ENCODE results near the gene MXRA8. TPM values are rescaled to one million over a fixed set of nuclear protein-coding genes. Genes with fewer than 3 reads are reported as not detected.
"Not testable (repeated sequence)": the region's sequence is repeated elsewhere in the genome, so short reads cannot be mapped to it uniquely, and the experiment has no call there.

The MXRA8 gene
- total RNA-seq, 1 donor from 2014 or later, result 106 TPM

DNA sequence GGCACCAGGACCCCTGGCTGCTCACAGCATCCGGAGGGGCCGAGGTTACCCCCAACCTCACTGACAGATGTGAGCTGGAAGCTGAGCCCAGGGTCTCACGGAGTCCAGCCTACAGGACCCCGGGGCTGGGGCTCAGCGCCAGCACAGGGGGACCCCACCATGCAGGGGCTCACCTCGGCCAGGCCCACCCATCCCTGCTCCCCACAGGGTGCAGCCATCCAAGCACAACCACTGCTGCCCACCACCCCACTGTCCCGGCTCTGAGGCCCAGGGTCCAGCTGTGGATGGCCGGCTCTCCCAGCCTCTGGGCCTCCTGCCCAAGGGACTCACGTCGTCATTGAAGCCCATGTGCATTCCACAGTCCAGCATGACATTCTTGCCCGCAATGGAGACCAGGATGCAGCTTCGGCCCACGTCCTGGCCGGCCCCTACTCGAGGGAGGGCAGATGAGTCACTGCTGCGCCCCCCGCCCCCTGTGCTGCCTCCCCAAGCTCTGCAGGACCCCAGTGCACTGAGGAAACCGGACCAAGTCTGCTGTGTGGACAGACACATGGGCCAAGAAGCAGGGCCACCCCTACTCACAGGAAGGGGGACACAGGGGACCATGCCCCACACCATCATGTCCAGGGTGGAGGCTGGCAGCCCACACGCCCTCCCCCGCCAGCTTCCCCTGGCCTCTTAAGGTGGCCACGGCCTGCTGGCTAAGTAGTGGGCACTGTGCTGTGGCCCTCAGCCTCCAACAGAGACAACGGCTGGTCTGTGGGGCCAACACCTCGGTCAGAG, 37.5 kb downstream of the MXRA8 start:
- no peaks in the 10 kb centered on the region for H3K27me3 ChIP-seq (ENCODE audit: control insufficient read depth, insufficient read depth, low read length)
- TF ChIP-seq, protein P1, sequence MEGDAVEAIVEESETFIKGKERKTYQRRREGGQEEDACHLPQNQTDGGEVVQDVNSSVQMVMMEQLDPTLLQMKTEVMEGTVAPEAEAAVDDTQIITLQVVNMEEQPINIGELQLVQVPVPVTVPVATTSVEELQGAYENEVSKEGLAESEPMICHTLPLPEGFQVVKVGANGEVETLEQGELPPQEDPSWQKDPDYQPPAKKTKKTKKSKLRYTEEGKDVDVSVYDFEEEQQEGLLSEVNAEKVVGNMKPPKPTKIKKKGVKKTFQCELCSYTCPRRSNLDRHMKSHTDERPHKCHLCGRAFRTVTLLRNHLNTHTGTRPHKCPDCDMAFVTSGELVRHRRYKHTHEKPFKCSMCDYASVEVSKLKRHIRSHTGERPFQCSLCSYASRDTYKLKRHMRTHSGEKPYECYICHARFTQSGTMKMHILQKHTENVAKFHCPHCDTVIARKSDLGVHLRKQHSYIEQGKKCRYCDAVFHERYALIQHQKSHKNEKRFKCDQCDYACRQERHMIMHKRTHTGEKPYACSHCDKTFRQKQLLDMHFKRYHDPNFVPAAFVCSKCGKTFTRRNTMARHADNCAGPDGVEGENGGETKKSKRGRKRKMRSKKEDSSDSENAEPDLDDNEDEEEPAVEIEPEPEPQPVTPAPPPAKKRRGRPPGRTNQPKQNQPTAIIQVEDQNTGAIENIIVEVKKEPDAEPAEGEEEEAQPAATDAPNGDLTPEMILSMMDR (IDR thresholded peaks at IDR 0.05; ENCODE audit: insufficient read depth, low read length, poor library complexity, severe bottlenecking), result no peak
- H3K36me3 ChIP-seq (ENCODE audit: control insufficient read depth, insufficient read depth, low read length), result peaks cover 2% of the 10 kb centered on the region
- no peak for DNase-seq (ENCODE audit: low read depth)
- H3K4me3 ChIP-seq (ENCODE audit: low read depth, low read length), result no peak overlapping the region

DNA sequence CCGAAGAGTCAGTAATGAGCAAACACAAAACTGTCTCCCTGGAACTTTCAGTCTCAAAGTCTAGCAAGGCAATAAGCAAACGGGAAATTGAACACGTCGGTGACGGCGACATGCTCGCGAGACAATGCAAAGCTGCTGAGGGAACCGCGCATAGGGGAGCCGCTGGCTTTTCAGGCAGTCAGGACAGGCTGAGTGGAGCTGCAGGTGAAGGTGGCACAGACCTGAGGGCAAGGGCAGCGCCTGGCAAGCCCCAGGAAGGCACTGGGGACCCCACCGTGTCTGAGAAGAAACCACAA, 38.8 kb downstream of the MXRA8 start:
- peaks cover 2% of the 10 kb centered on the region for H3K36me3 ChIP-seq (ENCODE audit: control insufficient read depth, insufficient read depth, low read length)
- no peaks in the 10 kb centered on the region for H3K27me3 ChIP-seq (ENCODE audit: control insufficient read depth, insufficient read depth, low read length)
- TF ChIP-seq, protein P1 (IDR thresholded peaks at IDR 0.05; ENCODE audit: insufficient read depth, low read length, poor library complexity, severe bottlenecking), result no peak
- H3K4me3 ChIP-seq (ENCODE audit: low read depth, low read length), result no peak overlapping the region
- no peak for DNase-seq (ENCODE audit: low read depth)

DNA sequence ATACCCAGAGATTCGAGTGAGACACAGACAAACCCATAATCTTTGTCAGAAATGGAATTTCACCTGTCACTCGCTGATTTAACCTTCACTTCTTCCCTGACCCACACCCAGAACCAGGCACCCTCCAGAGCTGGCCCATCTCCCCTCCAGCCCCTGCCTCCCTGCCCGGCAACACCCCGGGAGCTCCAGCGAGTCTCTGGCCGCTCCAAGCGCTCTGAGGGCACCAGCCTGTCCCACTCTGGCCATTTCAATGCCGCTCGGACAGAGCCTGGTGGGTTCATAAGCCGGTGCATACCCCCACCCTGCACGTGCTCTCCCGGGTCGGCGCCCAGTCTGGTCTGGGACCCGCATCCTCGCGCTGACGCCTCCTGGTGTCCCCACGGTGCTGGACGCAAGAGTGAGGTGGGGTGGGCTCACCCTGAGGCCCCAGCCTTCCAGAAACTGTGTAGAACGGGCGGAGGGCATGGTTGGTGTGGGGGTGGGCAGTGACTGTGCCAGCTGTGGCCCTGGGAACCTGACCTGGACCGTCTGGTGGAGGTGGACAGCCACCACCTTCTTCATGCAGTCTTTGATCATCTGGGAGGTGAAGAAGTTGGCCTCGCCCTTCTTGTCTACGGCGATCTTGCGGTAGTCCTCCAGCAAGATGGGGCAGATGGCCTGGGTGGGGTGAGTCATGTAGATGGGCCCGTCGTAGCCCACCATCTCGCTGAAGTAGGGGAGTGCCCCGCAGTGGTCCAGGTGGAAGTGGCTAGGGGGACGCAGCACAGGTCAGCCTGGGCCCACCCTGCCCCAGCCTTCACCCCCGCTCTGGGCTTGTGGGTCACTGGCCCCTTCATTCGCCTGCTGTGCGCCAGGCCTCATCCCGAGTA, 39.3 kb downstream of the MXRA8 start:
- Histone ChIP-seq H3K4me3 (ENCODE audit: low read depth, low read length) (no peak overlapping the region), H3K27me3 (ENCODE audit: control insufficient read depth, insufficient read depth, low read length) (no peaks in the 10 kb centered on the region), H3K36me3 (ENCODE audit: control insufficient read depth, insufficient read depth, low read length) (peaks cover 2% of the 10 kb centered on the region)
- TF ChIP-seq, protein P1 (IDR thresholded peaks at IDR 0.05; ENCODE audit: insufficient read depth, low read length, poor library complexity, severe bottlenecking), result no peak
- DNase-seq (ENCODE audit: low read depth), result no peak

- no peak overlapping the region for H3K4me3 ChIP-seq (ENCODE audit: low read depth, low read length)
- no peaks in the 10 kb centered on the region for H3K27me3 ChIP-seq (ENCODE audit: control insufficient read depth, insufficient read depth, low read length)
- peaks cover 2% of the 10 kb centered on the region for H3K36me3 ChIP-seq (ENCODE audit: control insufficient read depth, insufficient read depth, low read length)
- TF ChIP-seq, protein P1 (IDR thresholded peaks at IDR 0.05; ENCODE audit: insufficient read depth, low read length, poor library complexity, severe bottlenecking), result no peak
- DNase-seq (ENCODE audit: low read depth), result peak; percentile 77
Measured at GRCh38 chr1:1318131-1318652, 40.2 kb downstream of the MXRA8 start.

DNA sequence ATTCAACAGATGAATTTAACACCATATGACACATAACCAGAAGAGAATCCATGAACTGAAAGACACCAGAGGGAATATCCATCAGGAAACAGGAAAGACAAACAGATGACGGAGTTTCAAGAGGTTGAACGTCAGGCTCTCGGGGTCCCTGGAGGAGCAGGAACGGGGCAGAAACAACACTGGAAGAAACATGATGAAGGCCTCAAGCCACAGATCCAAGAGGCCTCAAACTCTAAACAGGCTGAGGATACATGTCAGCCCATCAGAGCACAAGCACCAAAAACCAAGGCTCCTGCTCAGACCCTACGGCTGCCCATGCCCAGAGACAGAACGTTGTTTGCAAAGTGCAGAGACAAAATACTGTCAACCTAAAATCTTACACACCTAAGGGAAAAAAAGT, 40.9 kb downstream of the MXRA8 start:
- TF ChIP-seq, protein P1 (IDR thresholded peaks at IDR 0.05; ENCODE audit: insufficient read depth, low read length, poor library complexity, severe bottlenecking), result no peak
- Histone ChIP-seq H3K27me3 (ENCODE audit: control insufficient read depth, insufficient read depth, low read length) (no peaks in the 10 kb centered on the region), H3K4me3 (ENCODE audit: low read depth, low read length) (no peak overlapping the region), H3K36me3 (ENCODE audit: control insufficient read depth, insufficient read depth, low read length) (peaks cover 3% of the 10 kb centered on the region)
- no peak for DNase-seq (ENCODE audit: low read depth)

- H3K36me3 ChIP-seq (ENCODE audit: control insufficient read depth, insufficient read depth, low read length); DNase-seq (ENCODE audit: low read depth); H3K27me3 ChIP-seq (ENCODE audit: control insufficient read depth, insufficient read depth, low read length); H3K4me3 ChIP-seq (ENCODE audit: low read depth, low read length): not testable (repeated sequence)
Measured at GRCh38 chr1:1316199-1316598, 42.2 kb downstream of the MXRA8 start.
